Neural cell (in vitro differentiated cells): ENCODE data around the gene OCSTAMP. TPM values are rescaled to one million over a fixed set of nuclear protein-coding genes. Genes with fewer than 3 reads are reported as not detected.

Experiments used
- H2AFZ ChIP-seq: fragments of 200-600, 300-800 bp; sonication (generic), shearing (Covaris generic); 2 replicates; pipeline ENCODE4 v1.6.0; 2014; ENCODE audit warnings: low read depth, mild to moderate bottlenecking, antibody characterized with exemption, low read length, moderate library complexity
- H3F3A ChIP-seq: fragments of 200-600 bp; shearing (Covaris generic); 2 replicates; pipeline ENCODE4 v1.6.1; 2016; ENCODE audit warnings: mild to moderate bottlenecking, moderate library complexity, mixed read lengths, antibody characterized with exemption, low read length; ENCODE audit not compliant: insufficient read depth, poor library complexity, severe bottlenecking
- H3K27ac ChIP-seq: fragments of 200-600, 300-800 bp; sonication (generic), shearing (Covaris generic); 2 replicates; pipeline ENCODE4 v1.5.1; 2014; ENCODE audit warnings: mild to moderate bottlenecking, low read length, moderate library complexity
- H3K27me3 ChIP-seq: fragments of 300-800, 200-600 bp; sonication (generic), shearing (Covaris generic); 2 replicates; pipeline ENCODE4 v1.6.0; 2014; ENCODE audit warnings: mild to moderate bottlenecking, low read depth, low read length, moderate library complexity; ENCODE audit not compliant: insufficient read depth
- H3K36me3 ChIP-seq: fragments of 300-800, 200-600 bp; sonication (generic), shearing (Covaris generic); 2 replicates; pipeline ENCODE4 v1.5.1; 2014; ENCODE audit warnings: mild to moderate bottlenecking, antibody characterized with exemption, low read length, moderate library complexity; ENCODE audit not compliant: insufficient read depth
- H3K4me2 ChIP-seq: fragments of 300-800, 200-600 bp; sonication (generic), shearing (Covaris generic); 2 replicates; pipeline ENCODE4 v1.6.0; 2014; ENCODE audit warnings: mild to moderate bottlenecking, low read length
- H3K4me3 ChIP-seq: fragments of 300-800, 200-600 bp; sonication (generic), shearing (Covaris generic); 2 replicates; pipeline ENCODE4 v1.5.1; 2014; ENCODE audit warnings: mild to moderate bottlenecking, low read length, moderate library complexity
- H3K79me2 ChIP-seq: fragments of 200-600 bp; shearing (Covaris generic); replicated peaks from 2 replicates; pipeline ENCODE4 v1.6.0; 2014; ENCODE audit warnings: mild to moderate bottlenecking, low read length, moderate library complexity; ENCODE audit not compliant: insufficient read depth
- H3K9ac ChIP-seq: fragments of 300-800, 200-600 bp; sonication (generic), shearing (Covaris generic); 2 replicates; pipeline ENCODE4 v1.6.1; 2016; ENCODE audit warnings: mild to moderate bottlenecking, low read length, mixed read lengths
- H3K9me2 ChIP-seq: fragments of 200-600 bp; shearing (Covaris generic); 2 replicates; pipeline ENCODE4 v1.6.1; 2016; ENCODE audit warnings: mild to moderate bottlenecking, low read length, mixed read lengths; ENCODE audit not compliant: insufficient read depth
- H3K9me3 ChIP-seq: fragments of 200-600, 300-800 bp; sonication (generic), shearing (Covaris generic); 2 replicates; pipeline ENCODE4 v1.6.1; 2016; ENCODE audit warnings: mild to moderate bottlenecking, mixed run types, low read length, moderate library complexity, mixed read lengths
- H4K20me1 ChIP-seq: fragments of 200-600 bp; shearing (Covaris generic); 2 replicates; pipeline ENCODE4 v1.6.1; 2016; ENCODE audit warnings: mild to moderate bottlenecking, mixed run types; ENCODE audit not compliant: insufficient read depth
- EP300 ChIP-seq: fragments of 450-650 bp; conservative IDR thresholded peaks from 2 replicates; pipeline ENCODE4 v1.6.1; 2014; ENCODE audit warnings: antibody characterized with exemption, mild to moderate bottlenecking, moderate library complexity; ENCODE audit not compliant: poor library complexity, severe bottlenecking
- EZH2 ChIP-seq: fragments of 200-600, 300-800 bp; shearing (Covaris generic), sonication (generic); IDR thresholded peaks from 2 replicates; pipeline ENCODE4 v1.6.1; 2014; ENCODE audit warnings: antibody characterized with exemption, low read length, borderline replicate concordance, mild to moderate bottlenecking; ENCODE audit not compliant: insufficient read depth, poor library complexity, severe bottlenecking
- MXI1 ChIP-seq: fragments of 450-650 bp; conservative IDR thresholded peaks from 2 replicates; pipeline ENCODE4 v1.6.1; 2014; ENCODE audit warnings: antibody characterized with exemption, mild to moderate bottlenecking; ENCODE audit not compliant: poor library complexity, severe bottlenecking
- POLR2AphosphoS5 ChIP-seq: IDR thresholded peaks from 2 replicates; pipeline ENCODE4 v1.6.1; 2012
- RAD21 ChIP-seq: fragments of 450-650 bp; conservative IDR thresholded peaks from 2 replicates; pipeline ENCODE4 v1.6.1; 2014; ENCODE audit warnings: antibody characterized with exemption, mild to moderate bottlenecking, moderate library complexity
- SMC3 ChIP-seq: fragments of 450-650 bp; conservative IDR thresholded peaks from 2 replicates; pipeline ENCODE4 v1.6.1; 2014; ENCODE audit warnings: antibody characterized with exemption, mild to moderate bottlenecking, moderate library complexity; ENCODE audit not compliant: poor library complexity
- TAF1 ChIP-seq: IDR thresholded peaks from 2 replicates; pipeline ENCODE4 v1.6.1; 2012; ENCODE audit warnings: low read depth
- polyA plus RNA-seq: library from polyadenylated mRNA; depleted of rRNA; stranded (reverse); fragments of >200 nt; gene quantifications from 2 replicates; pipeline ENCODE4 v1.2.3, GENCODE V29; 2014
- TF ChIP-seq, protein P1 (sequence below): IDR thresholded peaks from 2 replicates; pipeline ENCODE4 v1.6.1; 2012; ENCODE audit warnings: borderline replicate concordance
- TF ChIP-seq, protein P2 (sequence below): fragments of 450-650 bp; IDR thresholded peaks from 2 replicates; pipeline ENCODE4 v1.5.1; 2014; ENCODE audit warnings: antibody characterized with exemption, mild to moderate bottlenecking, moderate library complexity; ENCODE audit not compliant: poor library complexity, severe bottlenecking

Gene OCSTAMP
- polyA plus RNA-seq, 1 donor from 2014 or later = not detected

DNA sequence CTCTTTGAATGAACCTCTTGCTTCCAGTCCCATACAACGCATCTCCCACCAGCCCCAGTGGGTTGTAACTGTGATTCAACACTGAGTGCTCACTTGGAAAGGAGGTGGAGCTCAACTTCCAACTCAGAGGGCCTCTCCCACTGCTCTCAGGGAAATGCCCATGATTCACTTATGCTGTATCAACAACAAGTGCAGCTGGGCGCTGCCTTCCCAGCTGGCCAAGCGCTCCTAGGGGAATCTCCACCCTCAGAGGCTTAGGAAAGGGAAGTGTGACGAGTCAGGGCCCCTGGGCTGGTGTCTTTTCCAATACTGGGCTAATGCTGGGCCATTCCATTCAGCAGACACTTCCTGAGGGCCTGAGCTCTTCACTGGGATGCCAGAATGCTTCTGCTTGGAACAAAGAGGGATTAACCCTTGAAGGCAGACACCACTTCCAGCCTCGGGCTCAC is 8.1 kb upstream of the OCSTAMP start:
- Histone ChIP-seq H3K36me3 (no peaks in the 10 kb centered on the region), H3K79me2 (no peaks in the 10 kb centered on the region), H3K4me2 (no peak overlapping the region), H3F3A (no peaks in the 10 kb centered on the region), H3K27me3 (no peaks in the 10 kb centered on the region), H3K9me2 (no peaks in the 10 kb centered on the region), H3K27ac (no peak overlapping the region), H3K9ac (no peak overlapping the region), H3K4me3 (no peak overlapping the region), H4K20me1 (no peaks in the 10 kb centered on the region), H2AFZ (no peak overlapping the region), H3K9me3 (no peaks in the 10 kb centered on the region)
- no peak for TF ChIP-seq RAD21
- no peak for TF ChIP-seq TAF1
- no peak for TF ChIP-seq EZH2

DNA sequence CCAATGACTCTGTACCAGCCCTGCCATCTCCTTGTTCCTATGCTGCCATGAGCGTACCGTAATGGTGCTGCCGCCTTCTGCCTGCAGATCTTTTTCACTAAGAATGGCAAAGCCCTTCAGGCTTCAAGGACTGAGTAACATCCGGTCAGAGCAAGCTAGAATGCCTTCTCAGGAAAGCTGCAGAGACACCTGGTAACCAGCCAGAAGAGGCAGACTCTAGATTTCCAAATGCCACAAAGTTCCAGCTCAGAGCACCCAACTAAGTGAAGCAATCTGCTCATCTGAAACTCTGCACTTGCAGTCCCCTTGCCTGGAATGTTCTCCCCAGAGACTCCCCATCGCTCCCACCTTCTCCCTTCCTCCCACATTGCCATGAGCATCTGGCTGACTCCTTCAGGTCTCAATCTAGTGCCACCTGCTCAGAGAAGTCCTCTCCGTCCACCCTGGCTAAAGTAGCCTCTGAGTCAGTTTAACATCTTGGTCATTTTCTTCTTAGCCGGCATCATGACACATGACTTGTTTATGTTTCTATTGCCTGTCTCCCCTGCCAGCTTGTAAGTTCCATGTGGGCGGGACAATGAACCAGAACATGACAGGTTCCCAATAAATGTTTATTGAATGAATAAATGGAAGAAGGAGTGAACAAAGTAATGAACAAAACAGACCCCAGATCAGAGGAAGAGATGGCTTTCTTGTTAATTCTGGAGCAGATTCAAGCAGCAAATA is 6.9 kb upstream of the OCSTAMP start:
- no peak overlapping the region for H3K4me3 ChIP-seq
- H3K27me3 ChIP-seq = no peaks in the 10 kb centered on the region
- no peaks in the 10 kb centered on the region for H3K9me3 ChIP-seq
- no peak overlapping the region for H3K27ac ChIP-seq
- H3K36me3 ChIP-seq = no peaks in the 10 kb centered on the region
- H3K4me2 ChIP-seq = no peak overlapping the region
- no peaks in the 10 kb centered on the region for H3K79me2 ChIP-seq
- no peak overlapping the region for H3K9ac ChIP-seq
- TF ChIP-seq MXI1 (no peak), SMC3 (no peak), EP300 (no peak), RAD21 (no peak), EZH2 (no peak), POLR2AphosphoS5 (no peak), TAF1 (no peak)
- TF ChIP-seq, protein P1, sequence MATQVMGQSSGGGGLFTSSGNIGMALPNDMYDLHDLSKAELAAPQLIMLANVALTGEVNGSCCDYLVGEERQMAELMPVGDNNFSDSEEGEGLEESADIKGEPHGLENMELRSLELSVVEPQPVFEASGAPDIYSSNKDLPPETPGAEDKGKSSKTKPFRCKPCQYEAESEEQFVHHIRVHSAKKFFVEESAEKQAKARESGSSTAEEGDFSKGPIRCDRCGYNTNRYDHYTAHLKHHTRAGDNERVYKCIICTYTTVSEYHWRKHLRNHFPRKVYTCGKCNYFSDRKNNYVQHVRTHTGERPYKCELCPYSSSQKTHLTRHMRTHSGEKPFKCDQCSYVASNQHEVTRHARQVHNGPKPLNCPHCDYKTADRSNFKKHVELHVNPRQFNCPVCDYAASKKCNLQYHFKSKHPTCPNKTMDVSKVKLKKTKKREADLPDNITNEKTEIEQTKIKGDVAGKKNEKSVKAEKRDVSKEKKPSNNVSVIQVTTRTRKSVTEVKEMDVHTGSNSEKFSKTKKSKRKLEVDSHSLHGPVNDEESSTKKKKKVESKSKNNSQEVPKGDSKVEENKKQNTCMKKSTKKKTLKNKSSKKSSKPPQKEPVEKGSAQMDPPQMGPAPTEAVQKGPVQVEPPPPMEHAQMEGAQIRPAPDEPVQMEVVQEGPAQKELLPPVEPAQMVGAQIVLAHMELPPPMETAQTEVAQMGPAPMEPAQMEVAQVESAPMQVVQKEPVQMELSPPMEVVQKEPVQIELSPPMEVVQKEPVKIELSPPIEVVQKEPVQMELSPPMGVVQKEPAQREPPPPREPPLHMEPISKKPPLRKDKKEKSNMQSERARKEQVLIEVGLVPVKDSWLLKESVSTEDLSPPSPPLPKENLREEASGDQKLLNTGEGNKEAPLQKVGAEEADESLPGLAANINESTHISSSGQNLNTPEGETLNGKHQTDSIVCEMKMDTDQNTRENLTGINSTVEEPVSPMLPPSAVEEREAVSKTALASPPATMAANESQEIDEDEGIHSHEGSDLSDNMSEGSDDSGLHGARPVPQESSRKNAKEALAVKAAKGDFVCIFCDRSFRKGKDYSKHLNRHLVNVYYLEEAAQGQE = no peak
- TF ChIP-seq, protein P2, sequence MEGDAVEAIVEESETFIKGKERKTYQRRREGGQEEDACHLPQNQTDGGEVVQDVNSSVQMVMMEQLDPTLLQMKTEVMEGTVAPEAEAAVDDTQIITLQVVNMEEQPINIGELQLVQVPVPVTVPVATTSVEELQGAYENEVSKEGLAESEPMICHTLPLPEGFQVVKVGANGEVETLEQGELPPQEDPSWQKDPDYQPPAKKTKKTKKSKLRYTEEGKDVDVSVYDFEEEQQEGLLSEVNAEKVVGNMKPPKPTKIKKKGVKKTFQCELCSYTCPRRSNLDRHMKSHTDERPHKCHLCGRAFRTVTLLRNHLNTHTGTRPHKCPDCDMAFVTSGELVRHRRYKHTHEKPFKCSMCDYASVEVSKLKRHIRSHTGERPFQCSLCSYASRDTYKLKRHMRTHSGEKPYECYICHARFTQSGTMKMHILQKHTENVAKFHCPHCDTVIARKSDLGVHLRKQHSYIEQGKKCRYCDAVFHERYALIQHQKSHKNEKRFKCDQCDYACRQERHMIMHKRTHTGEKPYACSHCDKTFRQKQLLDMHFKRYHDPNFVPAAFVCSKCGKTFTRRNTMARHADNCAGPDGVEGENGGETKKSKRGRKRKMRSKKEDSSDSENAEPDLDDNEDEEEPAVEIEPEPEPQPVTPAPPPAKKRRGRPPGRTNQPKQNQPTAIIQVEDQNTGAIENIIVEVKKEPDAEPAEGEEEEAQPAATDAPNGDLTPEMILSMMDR = no peak
- H2AFZ ChIP-seq = no peak overlapping the region
- no peaks in the 10 kb centered on the region for H4K20me1 ChIP-seq
- H3K9me2 ChIP-seq = no peaks in the 10 kb centered on the region
- H3F3A ChIP-seq = no peaks in the 10 kb centered on the region
